ENCODE measurements around the gene NUDT1.
"Not testable (repeated sequence)": the region's sequence is repeated elsewhere in the genome, so short reads cannot be mapped to it uniquely, and the experiment has no call there.

Gene NUDT1

DNA sequence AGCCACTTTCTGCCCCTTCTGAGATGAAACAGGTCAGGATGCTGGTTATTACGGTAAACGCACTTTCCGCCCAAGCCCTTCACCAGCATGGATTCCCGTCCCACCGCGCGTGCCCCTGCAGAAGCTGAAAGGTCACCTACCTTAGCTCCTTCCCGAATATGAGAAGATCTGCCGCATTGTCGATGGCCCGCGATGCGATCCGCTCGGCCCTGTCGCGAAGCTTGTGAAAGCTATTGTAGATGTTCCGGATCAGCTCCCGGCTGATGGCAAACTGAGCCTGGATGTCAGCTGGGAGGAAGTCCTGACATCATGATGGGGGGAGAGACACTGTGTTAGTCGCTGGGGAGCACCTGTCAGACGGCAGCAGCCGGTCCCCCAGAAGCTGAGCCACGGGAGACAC lies 22.1 kb downstream of the NUDT1 start:
- H3K79me2 ChIP-seq (ENCODE audit: control insufficient read depth, low read length) = no peaks in the 10 kb centered on the region
- no peaks in the 10 kb centered on the region for H3K9me2 ChIP-seq (replicated peaks; ENCODE audit: control insufficient read depth, low read length)
- H3K9me3 ChIP-seq (ENCODE audit: control insufficient read depth, insufficient read depth, low read length) = no peaks in the 10 kb centered on the region
- H3K4me1 ChIP-seq (ENCODE audit: control insufficient read depth, low read length) = peaks cover 34% of the 10 kb centered on the region
- no peaks in the 10 kb centered on the region for H3K27me3 ChIP-seq (ENCODE audit: control insufficient read depth, low read length)
- H3K27ac ChIP-seq (ENCODE audit: low read depth, low read length) = no peak overlapping the region
- no peaks in the 10 kb centered on the region; the same call in 1 of the 2 replicates for H3F3A ChIP-seq (ENCODE audit: control insufficient read depth, insufficient read depth)
- H3K36me3 ChIP-seq (ENCODE audit: control insufficient read depth, low read length) = peaks cover 15% of the 10 kb centered on the region
- no peaks in the 10 kb centered on the region for H4K20me1 ChIP-seq (ENCODE audit: control insufficient read depth, insufficient read depth, low read depth, low read length)
- no peak overlapping the region for H3K4me3 ChIP-seq (ENCODE audit: low read length)
- no peak for TF ChIP-seq EZH2phosphoT487 (IDR thresholded peaks at IDR 0.05; ENCODE audit: borderline replicate concordance, low read length)
- H3K4me2 ChIP-seq (ENCODE audit: low read length) = no peak overlapping the region

DNA sequence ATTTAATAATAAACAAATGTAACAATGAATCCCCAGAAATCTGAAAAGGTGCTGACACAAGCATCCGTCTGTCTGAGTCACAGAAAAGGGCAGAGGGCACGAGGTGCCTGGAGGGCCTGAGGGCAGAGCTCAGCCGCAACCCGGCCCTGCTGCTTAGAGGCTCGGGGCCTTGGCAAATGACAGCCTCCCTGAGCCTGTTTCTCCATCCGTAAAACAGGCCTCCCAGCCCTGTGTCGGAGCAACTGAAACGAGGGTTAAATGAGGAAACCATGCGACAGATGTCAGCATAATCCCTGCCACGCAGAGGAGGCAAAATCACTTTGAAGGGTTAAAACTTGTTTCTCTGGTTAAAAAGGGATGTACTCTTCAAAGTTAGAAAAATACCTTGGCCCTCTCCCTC lies 24.9 kb downstream of the NUDT1 start:
- H4K20me1 ChIP-seq (ENCODE audit: control insufficient read depth, insufficient read depth, low read depth, low read length) = peaks cover 3% of the 10 kb centered on the region; the same call in 1 of the 2 replicates
- no peaks in the 10 kb centered on the region for H3F3A ChIP-seq (ENCODE audit: control insufficient read depth, insufficient read depth)
- no peaks in the 10 kb centered on the region for H3K9me2 ChIP-seq (replicated peaks; ENCODE audit: control insufficient read depth, low read length)
- peaks cover 22% of the 10 kb centered on the region; the same call in 1 of the 2 replicates for H3K36me3 ChIP-seq (ENCODE audit: control insufficient read depth, low read length)
- H3K27ac ChIP-seq (ENCODE audit: low read depth, low read length) = no peak overlapping the region
- no peaks in the 10 kb centered on the region for H3K9me3 ChIP-seq (ENCODE audit: control insufficient read depth, insufficient read depth, low read length)
- H3K4me2 ChIP-seq (ENCODE audit: low read length) = no peak overlapping the region
- H3K27me3 ChIP-seq (ENCODE audit: control insufficient read depth, low read length) = no peaks in the 10 kb centered on the region
- TF ChIP-seq EZH2phosphoT487 (IDR thresholded peaks at IDR 0.05; ENCODE audit: borderline replicate concordance, low read length) = no peak
- TF ChIP-seq, protein P1, sequence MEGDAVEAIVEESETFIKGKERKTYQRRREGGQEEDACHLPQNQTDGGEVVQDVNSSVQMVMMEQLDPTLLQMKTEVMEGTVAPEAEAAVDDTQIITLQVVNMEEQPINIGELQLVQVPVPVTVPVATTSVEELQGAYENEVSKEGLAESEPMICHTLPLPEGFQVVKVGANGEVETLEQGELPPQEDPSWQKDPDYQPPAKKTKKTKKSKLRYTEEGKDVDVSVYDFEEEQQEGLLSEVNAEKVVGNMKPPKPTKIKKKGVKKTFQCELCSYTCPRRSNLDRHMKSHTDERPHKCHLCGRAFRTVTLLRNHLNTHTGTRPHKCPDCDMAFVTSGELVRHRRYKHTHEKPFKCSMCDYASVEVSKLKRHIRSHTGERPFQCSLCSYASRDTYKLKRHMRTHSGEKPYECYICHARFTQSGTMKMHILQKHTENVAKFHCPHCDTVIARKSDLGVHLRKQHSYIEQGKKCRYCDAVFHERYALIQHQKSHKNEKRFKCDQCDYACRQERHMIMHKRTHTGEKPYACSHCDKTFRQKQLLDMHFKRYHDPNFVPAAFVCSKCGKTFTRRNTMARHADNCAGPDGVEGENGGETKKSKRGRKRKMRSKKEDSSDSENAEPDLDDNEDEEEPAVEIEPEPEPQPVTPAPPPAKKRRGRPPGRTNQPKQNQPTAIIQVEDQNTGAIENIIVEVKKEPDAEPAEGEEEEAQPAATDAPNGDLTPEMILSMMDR (IDR thresholded peaks at IDR 0.05; ENCODE audit: low read depth, low read length, poor library complexity, severe bottlenecking) = no peak
- H3K4me3 ChIP-seq (ENCODE audit: low read length) = no peak overlapping the region
- no peaks in the 10 kb centered on the region for H3K79me2 ChIP-seq (ENCODE audit: control insufficient read depth, low read length)
- H3K4me1 ChIP-seq (ENCODE audit: control insufficient read depth, low read length) = peaks cover 7% of the 10 kb centered on the region

DNA sequence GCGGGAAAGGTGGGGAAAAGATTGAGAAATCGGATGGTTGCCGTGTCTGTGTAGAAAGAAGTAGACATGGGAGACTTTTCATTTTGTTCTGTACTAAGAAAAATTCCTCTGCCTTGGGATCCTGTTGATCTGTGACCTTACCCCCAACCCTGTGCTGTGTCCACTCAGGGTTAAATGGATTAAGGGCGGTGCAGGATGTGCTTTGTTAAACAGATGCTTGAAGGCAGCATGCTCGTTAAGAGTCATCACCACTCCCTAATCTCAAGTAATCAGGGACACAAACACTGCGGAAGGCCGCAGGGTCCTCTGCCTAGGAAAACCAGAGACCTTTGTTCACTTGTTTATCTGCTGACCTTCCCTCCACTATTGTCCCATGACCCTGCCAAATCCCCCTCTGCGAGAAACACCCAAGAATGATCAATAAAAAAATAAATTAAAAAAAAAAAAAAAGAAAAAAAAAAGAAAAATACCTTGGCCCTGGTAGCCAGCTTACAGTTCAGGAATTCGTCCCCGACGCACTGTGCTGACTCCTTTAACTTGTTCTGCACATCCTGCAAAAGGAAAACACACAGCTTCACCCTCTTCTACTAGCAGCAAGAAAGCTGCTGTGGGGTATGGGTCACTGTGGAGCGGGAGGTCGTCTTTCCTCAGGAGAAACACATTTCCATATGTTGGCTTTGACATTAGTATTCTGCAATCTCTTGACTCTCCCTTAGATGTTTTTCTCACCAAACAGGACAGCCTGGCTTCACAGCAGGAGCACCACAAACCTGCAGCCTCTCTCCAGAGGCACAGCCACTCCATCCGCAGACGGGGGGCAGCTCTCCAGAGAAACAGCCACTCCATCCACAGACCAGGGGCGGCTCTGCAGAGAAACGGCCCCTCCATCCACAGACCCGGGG lies 27.3 kb downstream of the NUDT1 start:
- not testable (repeated sequence) for H3F3A ChIP-seq (ENCODE audit: control insufficient read depth, insufficient read depth); H3K4me3 ChIP-seq (ENCODE audit: low read length); H3K27me3 ChIP-seq (ENCODE audit: control insufficient read depth, low read length); H3K4me1 ChIP-seq (ENCODE audit: control insufficient read depth, low read length); H3K27ac ChIP-seq (ENCODE audit: low read depth, low read length); H3K4me2 ChIP-seq (ENCODE audit: low read length); H3K9me2 ChIP-seq (replicated peaks; ENCODE audit: control insufficient read depth, low read length); H4K20me1 ChIP-seq (ENCODE audit: control insufficient read depth, insufficient read depth, low read depth, low read length); H3K9me3 ChIP-seq (ENCODE audit: control insufficient read depth, insufficient read depth, low read length); H3K79me2 ChIP-seq (ENCODE audit: control insufficient read depth, low read length)
- H3K36me3 ChIP-seq (ENCODE audit: control insufficient read depth, low read length) = peaks cover 16% of the 10 kb centered on the region; the same call in 1 of the 2 replicates

DNA sequence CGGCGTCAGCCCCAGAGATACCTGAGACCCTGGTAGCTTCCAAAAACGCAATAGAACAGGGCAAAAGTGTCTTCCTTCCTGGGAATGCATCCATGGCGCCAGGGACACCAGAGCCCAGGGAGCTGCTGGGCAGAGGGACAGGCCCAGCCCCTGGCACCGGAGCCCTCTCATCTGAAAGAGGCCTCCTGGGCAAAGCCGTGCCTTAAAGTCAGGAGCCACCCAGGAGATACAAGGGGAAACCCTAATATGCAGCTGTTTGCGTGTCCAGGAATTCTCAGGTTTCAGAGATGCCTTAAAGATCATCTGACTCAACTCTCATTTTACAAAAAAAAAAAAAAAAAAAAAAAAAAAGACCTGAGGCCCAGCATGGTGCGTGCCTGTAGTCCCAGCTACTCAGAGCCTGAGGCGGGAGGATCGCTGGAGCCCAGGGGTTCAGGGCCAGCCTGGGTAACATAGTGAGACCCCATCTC lies 28.0 kb downstream of the NUDT1 start:
- H3K79me2 ChIP-seq (ENCODE audit: control insufficient read depth, low read length) = no peaks in the 10 kb centered on the region
- no peaks in the 10 kb centered on the region for H3K27me3 ChIP-seq (ENCODE audit: control insufficient read depth, low read length)
- H3K27ac ChIP-seq (ENCODE audit: low read depth, low read length) = no peak overlapping the region
- H3K4me2 ChIP-seq (ENCODE audit: low read length) = no peak overlapping the region
- no peak overlapping the region for H3K4me3 ChIP-seq (ENCODE audit: low read length)
- no peaks in the 10 kb centered on the region for H3K9me3 ChIP-seq (ENCODE audit: control insufficient read depth, insufficient read depth, low read length)
- peaks cover 17% of the 10 kb centered on the region; the same call in 1 of the 2 replicates for H3K36me3 ChIP-seq (ENCODE audit: control insufficient read depth, low read length)
- H3F3A ChIP-seq (ENCODE audit: control insufficient read depth, insufficient read depth) = no peaks in the 10 kb centered on the region
- TF ChIP-seq, protein P1 (IDR thresholded peaks at IDR 0.05; ENCODE audit: low read depth, low read length, poor library complexity, severe bottlenecking) = no peak
- TF ChIP-seq EZH2phosphoT487 (IDR thresholded peaks at IDR 0.05; ENCODE audit: borderline replicate concordance, low read length) = no peak
- peaks cover 3% of the 10 kb centered on the region; the same call in 1 of the 2 replicates for H4K20me1 ChIP-seq (ENCODE audit: control insufficient read depth, insufficient read depth, low read depth, low read length)
- no peaks in the 10 kb centered on the region for H3K9me2 ChIP-seq (replicated peaks; ENCODE audit: control insufficient read depth, low read length)
- H3K4me1 ChIP-seq (ENCODE audit: control insufficient read depth, low read length) = no peaks in the 10 kb centered on the region

All from DOHH2 (cell line).